Body of pancreas (tissue), 4 donors: Measurements from ENCODE around the gene SLAMF9.

Experiments used
- POLR2A ChIP-seq, 3 donors: fragments of 450-650 bp; IDR thresholded peaks; one replicate each; pipeline ENCODE4 v1.6.1; 2016; ENCODE audit warnings: antibody characterized with exemption in 3 of 3, mild to moderate bottlenecking in 2 of 3
- TF ChIP-seq, protein P1 (sequence below), 7 experiments: fragments of 450-650 bp in 4 of 7; fragments of 200-600 bp in 3 of 7; sonication (generic) in 3 of 7; IDR thresholded peaks; one replicate each; pipeline ENCODE4 v1.5.1; 2016 to 2019; ENCODE audit warnings: antibody characterized with exemption in 7 of 7

DNA sequence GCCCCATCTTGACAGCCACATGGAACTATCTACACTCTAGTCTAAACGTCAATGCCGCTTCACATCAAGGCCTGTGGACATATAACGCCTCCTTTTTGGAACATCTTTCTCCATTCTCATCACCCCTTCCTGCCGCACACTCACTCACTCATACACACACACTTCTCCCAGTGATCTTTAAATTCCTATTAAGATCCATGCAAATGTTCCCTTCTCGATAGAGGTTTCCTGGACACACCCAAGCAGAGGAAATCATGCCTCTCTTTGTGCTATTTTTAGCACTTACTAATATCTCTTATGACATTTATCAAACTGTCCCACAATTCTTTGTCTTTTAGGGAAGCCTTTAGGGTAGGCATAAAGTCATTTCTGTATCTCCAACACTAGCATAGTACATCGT, 28.2 kb upstream of the SLAMF9 start:
- TF ChIP-seq, protein P1, sequence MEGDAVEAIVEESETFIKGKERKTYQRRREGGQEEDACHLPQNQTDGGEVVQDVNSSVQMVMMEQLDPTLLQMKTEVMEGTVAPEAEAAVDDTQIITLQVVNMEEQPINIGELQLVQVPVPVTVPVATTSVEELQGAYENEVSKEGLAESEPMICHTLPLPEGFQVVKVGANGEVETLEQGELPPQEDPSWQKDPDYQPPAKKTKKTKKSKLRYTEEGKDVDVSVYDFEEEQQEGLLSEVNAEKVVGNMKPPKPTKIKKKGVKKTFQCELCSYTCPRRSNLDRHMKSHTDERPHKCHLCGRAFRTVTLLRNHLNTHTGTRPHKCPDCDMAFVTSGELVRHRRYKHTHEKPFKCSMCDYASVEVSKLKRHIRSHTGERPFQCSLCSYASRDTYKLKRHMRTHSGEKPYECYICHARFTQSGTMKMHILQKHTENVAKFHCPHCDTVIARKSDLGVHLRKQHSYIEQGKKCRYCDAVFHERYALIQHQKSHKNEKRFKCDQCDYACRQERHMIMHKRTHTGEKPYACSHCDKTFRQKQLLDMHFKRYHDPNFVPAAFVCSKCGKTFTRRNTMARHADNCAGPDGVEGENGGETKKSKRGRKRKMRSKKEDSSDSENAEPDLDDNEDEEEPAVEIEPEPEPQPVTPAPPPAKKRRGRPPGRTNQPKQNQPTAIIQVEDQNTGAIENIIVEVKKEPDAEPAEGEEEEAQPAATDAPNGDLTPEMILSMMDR (IDR thresholded peaks at IDR 0.05) = no peak
- TF ChIP-seq POLR2A (IDR thresholded peaks at IDR 0.05) = no peak
